ENCODE data around the gene CFHR4. TPM values are rescaled to one million over a fixed set of nuclear protein-coding genes. Genes with fewer than 3 reads are reported as not detected.
"Not testable (repeated sequence)": the region's sequence is repeated elsewhere in the genome, so short reads cannot be mapped to it uniquely, and the experiment has no call there.

CFHR4 gene
- total RNA-seq, 1 donor from 2014 or later = not detected

DNA sequence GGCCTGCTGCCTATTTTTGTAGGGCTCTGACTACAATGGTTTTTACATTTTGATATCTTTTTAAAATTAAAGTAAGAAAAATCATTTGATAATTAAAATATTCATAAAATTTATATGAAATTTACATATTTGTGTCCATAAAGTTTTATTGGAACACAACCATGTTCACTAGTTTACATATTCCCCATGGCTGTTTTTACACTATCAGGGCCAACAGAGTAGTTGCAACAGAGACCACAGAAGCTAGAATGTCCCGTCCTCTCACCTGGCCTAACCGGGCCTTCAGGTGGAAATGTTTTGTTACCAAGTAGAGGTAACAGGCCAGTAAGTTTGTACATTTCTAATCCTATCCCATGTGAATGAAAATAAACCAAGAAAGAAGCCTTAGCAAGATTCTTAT lies 45.0 kb downstream of the CFHR4 start:
- not testable (repeated sequence) for H3K27me3 ChIP-seq (ENCODE audit: control insufficient read depth in 3 of 3, insufficient read depth in 3 of 3, low read length in 3 of 3); H3K4me1 ChIP-seq (ENCODE audit: control insufficient read depth in 3 of 3, insufficient read depth in 3 of 3, low read length in 3 of 3); H3K4me3 ChIP-seq (ENCODE audit: low read length in 3 of 3); H3K36me3 ChIP-seq (ENCODE audit: control insufficient read depth in 3 of 3, insufficient read depth in 3 of 3, low read length in 3 of 3); H3K27ac ChIP-seq (ENCODE audit: low read depth, low read length); H3K9me3 ChIP-seq (ENCODE audit: control insufficient read depth in 3 of 3, low read length in 3 of 3); H3K9ac ChIP-seq (ENCODE audit: low read depth in 1 of 3, low read length in 3 of 3)

GRCh38 chr1:196933531-196934189 lies 45.8 kb downstream of the CFHR4 start:
- Histone ChIP-seq H3K27me3 (ENCODE audit: control insufficient read depth in 3 of 3, insufficient read depth in 3 of 3, low read length in 3 of 3) (no peaks in the 10 kb centered on the region), H3K9ac (ENCODE audit: low read depth in 1 of 3, low read length in 3 of 3) (no peak overlapping the region), H3K27ac (ENCODE audit: low read depth, low read length) (no peak overlapping the region), H3K36me3 (ENCODE audit: control insufficient read depth in 3 of 3, insufficient read depth in 3 of 3, low read length in 3 of 3) (no peaks in the 10 kb centered on the region), H3K4me1 (ENCODE audit: control insufficient read depth in 3 of 3, insufficient read depth in 3 of 3, low read length in 3 of 3) (no peaks in the 10 kb centered on the region), H3K4me3 (ENCODE audit: low read length in 3 of 3) (no peak overlapping the region), H3K9me3 (ENCODE audit: control insufficient read depth in 3 of 3, low read length in 3 of 3) (no peaks in the 10 kb centered on the region)

- not testable (repeated sequence) for H3K9me3 ChIP-seq (ENCODE audit: control insufficient read depth in 3 of 3, low read length in 3 of 3); H3K27me3 ChIP-seq (ENCODE audit: control insufficient read depth in 3 of 3, insufficient read depth in 3 of 3, low read length in 3 of 3); H3K9ac ChIP-seq (ENCODE audit: low read depth in 1 of 3, low read length in 3 of 3); H3K4me1 ChIP-seq (ENCODE audit: control insufficient read depth in 3 of 3, insufficient read depth in 3 of 3, low read length in 3 of 3); H3K36me3 ChIP-seq (ENCODE audit: control insufficient read depth in 3 of 3, insufficient read depth in 3 of 3, low read length in 3 of 3); H3K4me3 ChIP-seq (ENCODE audit: low read length in 3 of 3); H3K27ac ChIP-seq (ENCODE audit: low read depth, low read length)
Measured at GRCh38 chr1:196941474-196941873, 53.6 kb downstream of the CFHR4 start.

GRCh38 chr1:196943568-196943967 lies 55.7 kb downstream of the CFHR4 start, which contains the start of gene CFHR2:
TSS of gene CFHR2 (plus strand) at chr1:196943738. CDS start at chr1:196943881, 143 bp downstream.
- not testable (repeated sequence) for H3K4me3 ChIP-seq (ENCODE audit: low read length in 3 of 3); H3K4me1 ChIP-seq (ENCODE audit: control insufficient read depth in 3 of 3, insufficient read depth in 3 of 3, low read length in 3 of 3); H3K27me3 ChIP-seq (ENCODE audit: control insufficient read depth in 3 of 3, insufficient read depth in 3 of 3, low read length in 3 of 3); H3K9me3 ChIP-seq (ENCODE audit: control insufficient read depth in 3 of 3, low read length in 3 of 3); H3K27ac ChIP-seq (ENCODE audit: low read depth, low read length); H3K36me3 ChIP-seq (ENCODE audit: control insufficient read depth in 3 of 3, insufficient read depth in 3 of 3, low read length in 3 of 3); H3K9ac ChIP-seq (ENCODE audit: low read depth in 1 of 3, low read length in 3 of 3)

DNA sequence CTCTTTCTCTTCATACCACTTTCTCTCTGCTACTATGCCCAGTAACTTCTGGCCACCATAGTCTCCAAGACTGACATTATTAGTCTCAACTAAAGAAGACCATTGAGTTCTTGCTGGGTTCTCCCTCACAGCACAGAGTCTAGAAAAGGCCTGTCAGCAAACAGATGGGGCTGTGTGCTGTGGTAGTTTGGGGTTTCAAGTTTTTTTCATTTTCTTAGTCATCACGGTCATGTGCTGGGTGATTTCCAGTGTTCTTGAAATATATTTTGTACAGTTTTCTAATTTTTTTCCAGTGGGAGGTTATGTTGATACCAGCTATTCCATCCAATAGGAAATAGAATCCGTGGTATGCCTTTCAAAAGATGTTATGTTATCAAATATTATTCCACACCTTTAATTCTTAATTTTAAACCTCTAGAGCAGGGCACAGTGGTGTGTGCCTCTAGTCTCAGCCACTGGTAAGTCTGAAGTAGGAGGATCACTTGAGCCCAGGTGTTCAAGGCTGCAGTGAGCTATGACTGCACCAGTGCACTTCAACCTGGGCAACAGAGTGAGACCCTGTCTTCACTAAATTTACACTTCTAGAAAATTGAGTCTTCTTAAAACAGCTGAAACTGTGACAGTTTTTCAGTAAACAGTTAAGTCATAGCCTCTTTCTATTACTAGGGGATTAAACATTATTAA lies 64.0 kb downstream of the CFHR4 start:
- Histone ChIP-seq H3K9ac (ENCODE audit: low read depth in 1 of 3, low read length in 3 of 3) (no peak overlapping the region), H3K4me1 (ENCODE audit: control insufficient read depth in 3 of 3, insufficient read depth in 3 of 3, low read length in 3 of 3) (no peaks in the 10 kb centered on the region), H3K9me3 (ENCODE audit: control insufficient read depth in 3 of 3, low read length in 3 of 3) (no peaks in the 10 kb centered on the region), H3K27ac (ENCODE audit: low read depth, low read length) (no peak overlapping the region), H3K36me3 (ENCODE audit: control insufficient read depth in 3 of 3, insufficient read depth in 3 of 3, low read length in 3 of 3) (no peaks in the 10 kb centered on the region), H3K27me3 (ENCODE audit: control insufficient read depth in 3 of 3, insufficient read depth in 3 of 3, low read length in 3 of 3) (no peaks in the 10 kb centered on the region), H3K4me3 (ENCODE audit: low read length in 3 of 3) (no peak overlapping the region)

DNA sequence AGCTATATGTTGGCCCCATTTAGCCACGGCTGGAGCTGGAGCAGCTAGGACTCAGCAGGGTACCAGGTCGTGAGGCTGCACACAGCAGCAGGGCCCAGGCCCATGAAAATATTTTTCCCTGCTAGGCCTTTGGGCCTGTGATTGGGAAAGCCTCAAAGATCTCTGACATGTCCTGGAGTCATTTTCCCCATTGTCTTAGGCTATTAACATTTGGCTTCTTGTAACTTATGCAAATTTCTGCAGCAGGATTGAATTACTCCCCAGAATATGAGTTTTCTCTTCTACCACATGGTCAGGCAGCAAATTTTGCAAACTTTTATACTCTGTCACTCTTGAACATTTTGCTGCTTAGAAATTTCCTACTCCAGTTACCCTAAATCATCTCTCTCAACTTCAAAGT lies 66.9 kb downstream of the CFHR4 start:
- H3K27me3 ChIP-seq (ENCODE audit: control insufficient read depth in 3 of 3, insufficient read depth in 3 of 3, low read length in 3 of 3) = no peaks in the 10 kb centered on the region
- H3K4me1 ChIP-seq (ENCODE audit: control insufficient read depth in 3 of 3, insufficient read depth in 3 of 3, low read length in 3 of 3) = no peaks in the 10 kb centered on the region
- no peak overlapping the region for H3K9ac ChIP-seq (ENCODE audit: low read depth in 1 of 3, low read length in 3 of 3)
- H3K36me3 ChIP-seq (ENCODE audit: control insufficient read depth in 3 of 3, insufficient read depth in 3 of 3, low read length in 3 of 3) = no peaks in the 10 kb centered on the region
- H3K4me3 ChIP-seq (ENCODE audit: low read length in 3 of 3) = no peak overlapping the region
- H3K27ac ChIP-seq (ENCODE audit: low read depth, low read length) = no peak overlapping the region
- H3K9me3 ChIP-seq (ENCODE audit: control insufficient read depth in 3 of 3, low read length in 3 of 3) = no peaks in the 10 kb centered on the region

DNA sequence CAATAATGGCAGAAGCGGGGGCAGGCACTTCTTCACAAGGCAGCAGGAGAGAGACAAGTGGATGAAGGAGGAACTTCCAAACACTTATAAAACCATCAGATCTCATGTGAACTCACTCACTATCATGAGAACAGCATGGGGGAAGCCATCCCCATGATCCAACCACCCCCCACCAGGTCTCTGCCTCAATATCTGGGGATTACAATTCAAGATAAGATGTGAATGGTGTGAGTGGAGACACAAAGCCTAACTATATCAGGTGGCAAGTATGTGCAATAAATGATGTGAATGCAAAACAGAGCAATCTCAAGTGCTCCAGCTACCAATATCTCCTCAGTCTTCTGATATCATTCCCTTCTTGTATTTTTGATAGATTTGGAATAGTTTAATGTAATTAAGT lies 68.1 kb downstream of the CFHR4 start:
- Histone ChIP-seq H3K27ac (ENCODE audit: low read depth, low read length) (no peak overlapping the region), H3K4me1 (ENCODE audit: control insufficient read depth in 3 of 3, insufficient read depth in 3 of 3, low read length in 3 of 3) (no peaks in the 10 kb centered on the region), H3K9ac (ENCODE audit: low read depth in 1 of 3, low read length in 3 of 3) (no peak overlapping the region), H3K36me3 (ENCODE audit: control insufficient read depth in 3 of 3, insufficient read depth in 3 of 3, low read length in 3 of 3) (no peaks in the 10 kb centered on the region), H3K9me3 (ENCODE audit: control insufficient read depth in 3 of 3, low read length in 3 of 3) (no peaks in the 10 kb centered on the region), H3K4me3 (ENCODE audit: low read length in 3 of 3) (no peak overlapping the region), H3K27me3 (ENCODE audit: control insufficient read depth in 3 of 3, insufficient read depth in 3 of 3, low read length in 3 of 3) (no peaks in the 10 kb centered on the region)

DNA sequence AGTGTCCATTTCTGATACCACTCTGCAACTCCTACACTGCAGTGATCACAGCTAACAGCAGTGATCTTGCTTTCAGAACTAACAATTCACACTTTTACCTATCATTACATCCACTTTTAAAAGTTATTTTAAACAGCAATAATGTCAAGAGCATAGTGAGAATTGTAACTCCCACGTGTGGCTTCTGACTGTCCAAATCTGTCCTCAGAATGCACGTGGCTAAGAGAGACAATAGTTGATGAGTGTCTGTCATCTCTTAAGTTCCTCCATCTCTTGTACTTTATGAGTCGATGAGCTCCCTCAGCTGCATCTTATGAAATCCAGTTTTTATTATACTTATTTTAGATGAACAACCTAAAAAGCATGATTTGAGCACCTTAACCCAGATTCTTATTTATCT lies 73.0 kb downstream of the CFHR4 start:
- H3K27me3 ChIP-seq (ENCODE audit: control insufficient read depth in 3 of 3, insufficient read depth in 3 of 3, low read length in 3 of 3) = no peaks in the 10 kb centered on the region

More for the DNA sequence above, 73.0 kb downstream of the CFHR4 start:
- no peak overlapping the region for H3K9ac ChIP-seq (ENCODE audit: low read depth in 1 of 3, low read length in 3 of 3)
- no peak overlapping the region for H3K4me3 ChIP-seq (ENCODE audit: low read length in 3 of 3)
- no peaks in the 10 kb centered on the region for H3K36me3 ChIP-seq (ENCODE audit: control insufficient read depth in 3 of 3, insufficient read depth in 3 of 3, low read length in 3 of 3)
- no peaks in the 10 kb centered on the region for H3K9me3 ChIP-seq (ENCODE audit: control insufficient read depth in 3 of 3, low read length in 3 of 3)
- no peaks in the 10 kb centered on the region for H3K4me1 ChIP-seq (ENCODE audit: control insufficient read depth in 3 of 3, insufficient read depth in 3 of 3, low read length in 3 of 3)
- H3K27ac ChIP-seq (ENCODE audit: low read depth, low read length) = no peak overlapping the region

Other genes with a start within 250 kb of the CFHR4 start
- gene CFH, start 236.0 kb upstream of the CFHR4 start, total RNA-seq = 119 TPM
- 1.0 TPM for gene CFHR3, start 113.2 kb upstream of the CFHR4 start, total RNA-seq
- 1.6 TPM for gene CFHR1, start 68.3 kb upstream of the CFHR4 start, total RNA-seq
- gene CFHR2, start 55.7 kb downstream of the CFHR4 start, total RNA-seq = not detected
- gene CFHR5, start 89.5 kb downstream of the CFHR4 start, total RNA-seq = not detected
- not detected for gene F13B, start 179.2 kb downstream of the CFHR4 start, total RNA-seq